Endodermal cell (in vitro differentiated cells): Measurements from ENCODE around the gene KCNB1. TPM values are rescaled to one million over a fixed set of nuclear protein-coding genes. Genes with fewer than 3 reads are reported as not detected.

Experiments used
- DNase-seq: peaks from one replicate; pipeline ENCODE4 v3.0.0-alpha.2; 2017
- H3K27ac ChIP-seq: 2 replicates; pipeline ENCODE4 v1.5.1; 2013; ENCODE audit warnings: mild to moderate bottlenecking, low read depth, low read length, moderate library complexity
- H3K27me3 ChIP-seq: 2 replicates; pipeline ENCODE4 v1.6.1; 2013; ENCODE audit warnings: mild to moderate bottlenecking, low read length, moderate library complexity; ENCODE audit not compliant: insufficient read depth, control insufficient read depth, poor library complexity, severe bottlenecking
- H3K36me3 ChIP-seq: 2 replicates; pipeline ENCODE4 v1.7.0; 2013; ENCODE audit warnings: mild to moderate bottlenecking, low read length, moderate library complexity; ENCODE audit not compliant: control insufficient read depth, insufficient read depth
- H3K4me1 ChIP-seq: one replicate; pipeline ENCODE4 v1.7.0; 2013; ENCODE audit warnings: low read length; ENCODE audit not compliant: control insufficient read depth, insufficient read depth
- H3K4me3 ChIP-seq: 2 replicates; pipeline ENCODE4 v1.5.1; 2013; ENCODE audit warnings: mild to moderate bottlenecking, low read length, moderate library complexity
- H3K9ac ChIP-seq: 2 replicates; pipeline ENCODE4 v1.6.1; 2013; ENCODE audit warnings: mild to moderate bottlenecking, low read length, moderate library complexity; ENCODE audit not compliant: poor library complexity, severe bottlenecking; ENCODE audit errors: extremely low read depth
- H3K9me3 ChIP-seq: 2 replicates; pipeline ENCODE4 v1.6.1; 2013; ENCODE audit warnings: mild to moderate bottlenecking, low read length, moderate library complexity; ENCODE audit not compliant: control insufficient read depth
- H3K27ac Mint-ChIP-seq: 2 replicates; pipeline ENCODE4 v1.8.0; 2020; ENCODE audit warnings: mixed read lengths
- H3K27me3 Mint-ChIP-seq: 2 replicates; pipeline ENCODE4 v1.8.0; 2021; ENCODE audit warnings: mild to moderate bottlenecking, mixed read lengths; ENCODE audit not compliant: insufficient read depth
- H3K36me3 Mint-ChIP-seq: 2 replicates; pipeline ENCODE4 v1.8.0; 2020; ENCODE audit warnings: low read depth, mixed read lengths
- H3K4me1 Mint-ChIP-seq: 2 replicates; pipeline ENCODE4 v1.8.0; 2020; ENCODE audit warnings: mixed read lengths
- H3K4me3 Mint-ChIP-seq: 2 replicates; pipeline ENCODE4 v1.8.0; 2020; ENCODE audit warnings: mild to moderate bottlenecking, moderate library complexity, mixed read lengths
- H3K9me3 Mint-ChIP-seq: 2 replicates; pipeline ENCODE4 v1.8.0; 2020; ENCODE audit warnings: mild to moderate bottlenecking, mixed read lengths
- CTCF ChIP-seq: fragments of 200-600 bp; sonication (generic); conservative IDR thresholded peaks from 2 replicates; pipeline ENCODE4 v1.5.0; 2021; ENCODE audit warnings: antibody characterized with exemption, mild to moderate bottlenecking
- WGBS, 2 experiments: methylation state at CpG; one replicate each; pipeline versions ENCODE4 v1.1.5 to v1.1.7; 2013; ENCODE audit warnings: missing lambda C conversion rate in 2 of 2, mixed read lengths in 1 of 2; ENCODE audit not compliant: insufficient coverage in 1 of 2, insufficient read length in 1 of 2; 5-methylcytosine and 5-hydroxymethylcytosine counted together
- total RNA-seq, 2 donors: library from RNA; stranded (reverse); fragmentation: NEBNext Ultra II Directional in 1 of 2; extraction: Animal tissue kit (Norgen Biotek cat#: 25700) in 1 of 2; gene quantifications; 2 replicates in 1 of 2; 3 replicates in 1 of 2; pipeline ENCODE4 v1.2.1, GENCODE V29; 2021

Gene KCNB1
- total RNA-seq, 2 donors from 2014 or later: 0.46 to 0.84 TPM

DNA sequence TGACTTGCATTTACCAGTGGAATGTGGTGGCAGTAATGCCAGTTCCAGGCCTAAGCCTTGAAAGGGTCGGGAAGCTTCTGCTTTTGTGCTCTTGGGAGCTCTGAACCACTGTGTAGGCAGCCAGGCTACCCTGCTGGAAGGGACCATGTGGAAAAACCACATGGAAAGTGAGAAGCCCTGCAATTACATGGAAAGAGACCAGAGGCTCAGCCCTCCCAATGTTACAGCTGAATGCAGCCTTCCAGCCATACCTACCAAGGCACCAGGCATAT, 14.9 kb upstream of the KCNB1 start:
- no peaks in the 10 kb centered on the region for H3K4me1 ChIP-seq

GRCh38 chr20:49496553-49497397, 14.3 kb upstream of the KCNB1 start:
- WGBS, 2 experiments: 84 to 90% methylated on average over 5 of the region's 5 CpGs
- Histone ChIP-seq H3K4me1 (no peaks in the 10 kb centered on the region), H3K36me3 (no peaks in the 10 kb centered on the region), H3K27ac (no peak overlapping the region), H3K9ac (no peak overlapping the region), H3K4me3 (no peak overlapping the region), H3K9me3 (no peaks in the 10 kb centered on the region), H3K27me3 (no peaks in the 10 kb centered on the region)
- no peak overlapping the region for H3K4me3 Mint-ChIP-seq
- H3K27me3 Mint-ChIP-seq: no peaks in the 10 kb centered on the region
- H3K4me1 Mint-ChIP-seq: peaks cover 10% of the 10 kb centered on the region
- H3K36me3 Mint-ChIP-seq: no peaks in the 10 kb centered on the region
- DNase-seq: no peak
- H3K9me3 Mint-ChIP-seq: no peaks in the 10 kb centered on the region
- H3K27ac Mint-ChIP-seq: peak overlapping the region; percentile 28
- no peak for TF ChIP-seq CTCF

More for the DNA sequence above, 14.9 kb upstream of the KCNB1 start:
- 75 to 86% methylated on average over 1 of the region's 1 CpG for WGBS, 2 experiments
- no peak overlapping the region for H3K27ac ChIP-seq
- no peaks in the 10 kb centered on the region for H3K27me3 Mint-ChIP-seq
- no peaks in the 10 kb centered on the region for H3K9me3 Mint-ChIP-seq
- no peak overlapping the region for H3K9ac ChIP-seq
- H3K4me3 ChIP-seq: no peak overlapping the region
- peaks cover 10% of the 10 kb centered on the region for H3K4me1 Mint-ChIP-seq
- no peaks in the 10 kb centered on the region for H3K9me3 ChIP-seq
- no peaks in the 10 kb centered on the region for H3K27me3 ChIP-seq
- no peaks in the 10 kb centered on the region for H3K36me3 ChIP-seq
- H3K27ac Mint-ChIP-seq: peak overlapping the region; percentile 28
- H3K4me3 Mint-ChIP-seq: no peak overlapping the region
- H3K36me3 Mint-ChIP-seq: no peaks in the 10 kb centered on the region
- DNase-seq: no peak
- no peak for TF ChIP-seq CTCF

DNA sequence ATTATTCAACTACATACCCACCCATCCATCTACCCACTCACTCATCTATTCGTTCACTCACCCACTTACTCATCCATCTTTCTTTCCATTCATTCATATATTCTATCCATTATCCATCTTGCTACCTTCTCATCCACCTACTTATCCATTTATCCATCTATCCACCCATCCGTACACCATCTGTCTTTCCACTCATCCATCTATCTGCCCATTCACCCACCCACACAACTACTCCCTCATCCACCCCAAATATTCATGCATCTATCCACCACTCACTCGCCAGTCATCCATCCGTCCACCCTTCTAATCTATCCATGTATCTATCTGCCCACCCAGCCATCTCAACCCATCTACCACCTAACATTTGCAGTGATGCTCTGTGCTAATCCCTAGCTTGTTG, 13.6 kb upstream of the KCNB1 start:
- H3K4me1 ChIP-seq: no peaks in the 10 kb centered on the region
- 91 to 96% methylated on average over 4 of the region's 4 CpGs for WGBS, 2 experiments
- no peak overlapping the region for H3K27ac Mint-ChIP-seq
- peaks cover 10% of the 10 kb centered on the region for H3K4me1 Mint-ChIP-seq
- H3K9me3 ChIP-seq: no peaks in the 10 kb centered on the region
- no peak overlapping the region for H3K4me3 ChIP-seq
- peaks cover 2% of the 10 kb centered on the region for H3K27me3 Mint-ChIP-seq
- H3K4me3 Mint-ChIP-seq: no peak overlapping the region
- H3K9me3 Mint-ChIP-seq: no peaks in the 10 kb centered on the region
- no peaks in the 10 kb centered on the region for H3K36me3 ChIP-seq
- no peak for TF ChIP-seq CTCF
- no peak overlapping the region for H3K27ac ChIP-seq
- no peak overlapping the region for H3K9ac ChIP-seq
- H3K36me3 Mint-ChIP-seq: no peaks in the 10 kb centered on the region
- no peak for DNase-seq
- no peaks in the 10 kb centered on the region for H3K27me3 ChIP-seq
